ENCODE data around the gene TCTN3. TPM values are rescaled to one million over a fixed set of nuclear protein-coding genes. Genes with fewer than 3 reads are reported as not detected.
"Not testable (repeated sequence)": the region's sequence is repeated elsewhere in the genome, so short reads cannot be mapped to it uniquely, and the experiment has no call there.

The TCTN3 gene, protein sequence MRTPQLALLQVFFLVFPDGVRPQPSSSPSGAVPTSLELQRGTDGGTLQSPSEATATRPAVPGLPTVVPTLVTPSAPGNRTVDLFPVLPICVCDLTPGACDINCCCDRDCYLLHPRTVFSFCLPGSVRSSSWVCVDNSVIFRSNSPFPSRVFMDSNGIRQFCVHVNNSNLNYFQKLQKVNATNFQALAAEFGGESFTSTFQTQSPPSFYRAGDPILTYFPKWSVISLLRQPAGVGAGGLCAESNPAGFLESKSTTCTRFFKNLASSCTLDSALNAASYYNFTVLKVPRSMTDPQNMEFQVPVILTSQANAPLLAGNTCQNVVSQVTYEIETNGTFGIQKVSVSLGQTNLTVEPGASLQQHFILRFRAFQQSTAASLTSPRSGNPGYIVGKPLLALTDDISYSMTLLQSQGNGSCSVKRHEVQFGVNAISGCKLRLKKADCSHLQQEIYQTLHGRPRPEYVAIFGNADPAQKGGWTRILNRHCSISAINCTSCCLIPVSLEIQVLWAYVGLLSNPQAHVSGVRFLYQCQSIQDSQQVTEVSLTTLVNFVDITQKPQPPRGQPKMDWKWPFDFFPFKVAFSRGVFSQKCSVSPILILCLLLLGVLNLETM
- 16.5 TPM for total RNA-seq

- DNase-seq = peak; percentile 97
Observed at GRCh38 chr10:95693668-95694534, at the start of gene TCTN3. Gene TCTN3 (minus strand): TSS chr10:95693927. CDS start chr10:95693899, 28 bp downstream.

- DNase-seq = no peak
Observed at GRCh38 chr10:95742962-95743535, 49.3 kb upstream of the TCTN3 start.

DNA sequence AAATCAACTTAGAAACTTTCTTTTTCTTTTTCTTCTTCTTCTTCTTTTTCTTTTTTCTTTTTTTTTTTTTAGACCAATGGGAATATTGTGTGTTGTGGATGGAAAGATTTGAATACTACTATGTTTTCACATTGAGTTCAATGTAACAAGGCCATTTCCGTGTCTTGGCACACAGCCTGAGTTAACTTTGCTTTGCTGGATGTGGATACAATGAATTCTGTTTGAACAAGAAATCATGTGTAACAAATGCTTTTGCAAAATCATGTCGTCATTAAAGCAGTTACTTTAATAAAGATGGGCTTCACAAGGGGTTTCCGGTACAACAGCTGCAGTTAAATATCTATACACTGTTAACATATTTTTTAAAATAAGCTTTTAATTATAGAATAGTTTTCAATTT, 48.8 kb upstream of the TCTN3 start:
- DNase-seq = no peak

- DNase-seq = no peak
Observed at GRCh38 chr10:95741807-95742467, 48.2 kb upstream of the TCTN3 start.

DNA sequence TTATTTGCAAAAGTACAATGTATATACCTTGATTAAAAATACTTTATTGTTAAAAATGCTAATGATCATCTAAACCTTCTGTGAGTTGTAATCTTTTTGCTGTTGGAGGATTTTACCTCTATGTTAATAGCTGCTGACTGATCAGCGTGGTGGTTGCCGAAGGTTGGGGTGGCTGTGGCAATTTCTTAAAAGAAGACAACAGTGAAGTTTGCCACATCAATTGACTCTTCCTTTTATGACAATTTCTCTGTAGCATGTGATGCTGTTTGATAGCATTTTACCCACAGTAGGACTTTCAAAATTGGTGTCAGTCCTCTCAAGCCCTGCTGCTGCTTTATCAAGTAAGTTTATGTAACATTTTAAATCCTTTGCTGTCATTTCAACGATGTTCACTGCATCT, 45.3 kb upstream of the TCTN3 start:
- no peak for DNase-seq

DNA sequence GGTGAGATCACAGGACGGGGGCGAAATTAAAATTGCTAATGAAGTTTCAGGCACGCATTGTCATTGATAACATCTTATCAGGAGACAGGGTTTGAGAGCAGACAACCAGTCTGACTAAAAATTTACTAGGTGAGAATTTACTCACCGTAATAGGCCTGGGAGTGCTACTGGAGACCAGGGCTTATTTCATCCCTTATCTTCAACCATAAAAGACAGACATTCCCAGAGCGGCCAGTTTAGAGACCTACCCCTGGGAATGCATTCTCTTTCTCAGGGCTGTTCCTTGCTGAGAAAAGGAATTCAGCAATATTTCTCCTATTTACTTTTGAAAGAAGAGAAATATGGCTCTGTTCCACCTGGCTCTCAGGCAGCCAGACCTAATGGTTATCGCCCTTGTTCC, 39.2 kb upstream of the TCTN3 start:
- not testable (repeated sequence) for DNase-seq

- DNase-seq = no peak
Observed at GRCh38 chr10:95730233-95730632, 36.5 kb upstream of the TCTN3 start.

DNA sequence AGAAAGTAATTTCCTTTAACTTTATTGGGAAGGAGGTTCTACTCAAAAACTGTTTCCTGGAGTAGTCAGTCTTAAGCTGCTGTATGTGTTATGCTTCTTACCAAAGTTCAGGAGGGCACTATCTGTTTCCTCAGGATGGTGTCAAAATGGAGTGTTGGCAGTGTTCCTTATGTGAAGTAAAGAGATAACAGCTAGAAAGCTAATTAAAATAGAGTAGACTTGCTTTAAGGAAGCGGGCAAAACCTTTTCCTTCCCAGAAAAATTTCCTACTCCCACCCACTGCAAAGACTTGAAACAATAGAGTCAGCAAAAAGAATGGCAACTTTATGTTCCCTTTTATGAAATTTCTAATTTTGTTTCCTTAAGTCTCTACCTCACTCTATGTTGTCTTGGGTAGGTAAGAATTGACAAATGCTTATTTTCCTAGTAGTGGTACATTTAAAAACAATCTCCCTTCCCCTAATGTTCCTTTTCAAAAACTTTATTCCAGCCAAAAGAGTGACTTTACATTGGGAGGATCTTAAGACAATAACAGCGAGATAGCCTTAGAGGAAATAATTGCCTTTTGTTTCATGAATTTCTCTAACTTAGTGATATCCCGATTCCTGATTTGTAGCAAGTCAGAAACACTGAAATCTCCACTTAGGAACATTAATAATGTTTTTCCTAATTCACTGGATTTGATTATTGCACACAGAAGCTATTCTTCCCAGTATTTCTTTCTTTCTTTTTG, 35.8 kb upstream of the TCTN3 start:
- no peak for DNase-seq

GRCh38 chr10:95728526-95728925, 34.8 kb upstream of the TCTN3 start:
- no peak for DNase-seq

- not testable (repeated sequence) for DNase-seq
Observed at GRCh38 chr10:95722496-95722895, 28.8 kb upstream of the TCTN3 start.

GRCh38 chr10:95720745-95721144, 27.0 kb upstream of the TCTN3 start:
- DNase-seq = not testable (repeated sequence)

DNA sequence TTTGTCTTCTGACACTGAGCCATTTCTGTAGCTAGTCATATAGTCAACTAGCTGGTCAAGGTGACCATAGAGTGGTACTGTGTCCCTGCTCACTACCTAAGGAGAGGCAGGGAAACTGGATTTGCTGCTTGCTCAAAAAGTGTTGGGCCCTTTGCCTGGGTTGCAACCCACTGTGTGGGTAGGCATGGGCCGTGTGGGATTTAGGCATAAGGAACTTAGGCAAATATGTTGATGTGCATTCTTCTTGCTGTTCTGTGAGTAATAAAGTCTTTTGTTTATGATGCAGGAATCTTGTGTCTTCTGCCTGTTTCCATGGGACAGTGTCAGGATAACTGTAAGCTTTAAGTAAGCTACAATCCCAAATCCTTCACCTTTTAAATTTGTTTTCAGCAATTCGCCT, 23.1 kb upstream of the TCTN3 start:
- no peak for DNase-seq

- DNase-seq = no peak
Observed at GRCh38 chr10:95716466-95716865, 22.7 kb upstream of the TCTN3 start.

DNA sequence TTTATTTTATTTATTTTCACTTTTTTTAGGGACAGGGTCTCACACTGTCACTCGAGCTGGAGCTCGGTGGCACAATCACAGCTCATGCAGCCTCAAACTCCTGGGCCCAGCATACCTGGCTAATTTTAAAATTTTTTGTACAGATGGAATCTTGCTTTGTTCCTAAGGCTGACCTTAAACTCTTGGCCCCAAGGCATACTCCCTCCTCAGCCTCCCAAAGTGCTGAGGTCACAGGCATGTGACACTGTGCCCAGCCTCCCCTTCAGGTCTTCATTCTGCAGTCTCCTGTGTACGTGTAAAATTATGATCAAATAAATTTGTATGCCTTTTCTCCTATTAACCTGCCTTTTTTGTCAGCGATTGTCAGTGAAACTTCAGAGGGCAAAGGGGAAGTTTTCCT, 17.8 kb upstream of the TCTN3 start:
- no peak for DNase-seq

DNA sequence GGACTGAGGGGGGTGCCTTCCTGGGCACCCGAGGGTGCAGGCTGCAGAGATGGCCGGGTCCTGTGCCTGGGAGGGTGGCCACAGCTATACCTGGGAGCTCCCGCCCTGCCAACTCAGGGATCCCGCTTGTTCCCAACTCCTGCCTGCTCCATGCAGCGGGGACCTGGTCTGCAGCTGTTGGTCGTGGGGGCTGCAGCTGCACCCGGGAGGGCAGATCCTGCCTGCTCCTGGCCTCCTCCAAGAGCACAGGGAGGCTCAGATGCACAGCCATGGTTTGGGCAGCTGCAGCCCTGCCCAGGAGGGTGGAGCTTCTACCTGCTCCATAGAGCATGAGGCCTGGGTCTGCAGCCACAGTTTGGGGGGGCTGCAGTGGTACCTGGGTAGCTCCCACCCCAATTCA, 13.3 kb upstream of the TCTN3 start:
- no peak for DNase-seq

DNA sequence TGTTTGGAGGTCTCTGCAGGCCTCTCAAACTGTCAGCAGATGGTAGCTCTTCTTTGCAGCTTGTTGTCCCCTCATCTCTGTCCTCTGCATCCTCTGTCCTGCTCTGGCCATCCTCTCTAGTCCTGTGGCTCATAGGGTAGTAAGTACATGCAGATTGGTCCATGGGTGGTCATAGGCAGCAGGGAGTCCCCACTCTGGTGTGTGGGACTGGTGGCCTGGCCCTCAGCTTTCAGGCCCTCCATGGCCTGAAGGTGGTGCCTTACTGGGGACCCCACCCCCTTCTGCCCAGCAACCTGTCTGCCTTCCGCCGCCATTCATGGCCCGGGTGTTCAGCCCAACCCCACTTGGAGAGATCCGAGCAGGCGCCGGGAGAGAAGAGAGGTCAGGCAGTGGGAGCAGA, 12.8 kb upstream of the TCTN3 start:
- no peak for DNase-seq

DNA sequence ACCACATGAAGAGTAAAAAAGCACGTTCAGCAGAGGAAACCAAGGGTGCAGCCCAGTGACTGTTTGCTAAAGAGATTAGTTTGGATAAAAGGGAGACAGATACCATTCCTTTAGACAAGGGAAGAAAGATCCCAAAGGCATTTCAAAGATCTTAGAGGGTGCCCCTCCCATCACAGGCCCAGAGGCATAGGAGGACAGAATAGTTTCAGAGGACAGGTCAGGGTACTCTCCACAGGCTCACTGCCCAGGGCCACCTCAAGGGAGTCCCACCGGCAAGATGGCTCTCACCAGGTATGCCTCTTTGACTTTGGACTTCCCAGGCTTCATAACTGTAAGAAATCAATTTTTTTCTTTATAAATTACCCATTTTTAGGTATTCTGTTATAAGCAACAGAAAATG, 4.7 kb upstream of the TCTN3 start:
- no peak for DNase-seq

- DNase-seq = no peak
Observed at GRCh38 chr10:95697429-95697828, 3.7 kb upstream of the TCTN3 start.

- no peak for DNase-seq
Observed at GRCh38 chr10:95694665-95695064, 938 bp upstream of the TCTN3 start.

DNA sequence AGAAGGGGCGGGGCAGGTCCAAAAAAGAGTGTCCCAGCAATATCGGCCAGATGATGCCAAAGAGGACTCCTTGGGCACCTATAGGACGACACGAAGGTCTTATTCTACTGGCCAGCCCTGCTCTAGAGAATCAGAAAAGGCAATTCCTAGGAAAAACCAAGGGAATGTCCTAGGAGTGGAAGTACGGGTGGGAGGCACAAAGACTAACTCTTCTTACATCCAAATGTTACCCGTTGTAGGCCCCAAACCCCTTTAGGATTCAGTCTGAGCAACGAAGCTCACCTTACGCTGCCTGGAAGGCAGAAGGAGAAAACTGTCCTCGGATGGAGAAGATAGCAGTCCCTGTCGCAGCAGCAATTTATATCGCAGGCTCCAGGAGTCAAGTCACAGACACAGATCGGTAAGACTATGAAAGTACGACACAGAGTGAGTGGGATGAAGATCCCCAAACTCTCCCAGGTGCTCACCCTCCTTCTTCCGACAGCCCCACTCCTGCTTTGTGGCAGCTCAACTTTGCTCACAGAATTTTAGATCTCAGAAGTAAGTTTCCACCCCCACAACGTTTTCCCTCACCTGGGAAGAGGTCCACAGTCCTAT, 558 bp downstream of the TCTN3 start:
- no peak for DNase-seq

DNA sequence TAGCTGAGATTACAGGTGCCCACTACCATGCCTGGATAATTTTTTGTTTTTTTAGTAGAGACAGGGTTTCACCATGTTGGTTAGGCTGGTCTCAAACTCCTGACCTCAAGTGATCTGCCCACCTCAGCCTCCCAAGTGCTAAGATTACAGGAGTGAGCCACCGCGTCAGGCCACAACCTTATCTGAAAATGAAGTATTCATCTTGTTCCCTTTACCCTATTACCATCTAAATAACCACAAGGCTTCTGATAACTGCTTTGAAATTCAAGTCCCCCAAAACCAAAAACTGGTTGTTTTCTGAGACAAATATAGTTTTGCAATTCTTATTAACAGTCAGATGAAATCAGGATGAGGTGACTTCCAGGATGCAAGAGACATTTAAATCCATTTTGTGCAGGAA, 2.4 kb downstream of the TCTN3 start:
- DNase-seq = no peak
